K562 (cell line): ENCODE results near the gene MEOX2. TPM values are rescaled to one million over a fixed set of nuclear protein-coding genes. Genes with fewer than 3 reads are reported as not detected.

Source experiments
- ATAC-seq: fragments of 200-7000 bp; cut with Tn5 transposase; 3 replicates; pipeline ENCODE4 v1.9.1; 2020; ENCODE audit warnings: moderate library complexity
- BruUV-seq: library from RNA; stranded (reverse); fragments of 400-500 nt; replicated peaks from 2 replicates; lab custom pipeline; 2021; lab: Mats Ljungman, UMichigan
- CTCF ChIA-PET: fragments of 300-600 bp; formaldehyde crosslinking; extraction: SDS; loops from one replicate; lab custom pipeline; 2021; ENCODE audit warnings: low intra/inter-chr PET ratio; lab: Yijun Ruan, JAX
- POLR2A ChIA-PET: fragments of 300-600, 350-650 bp; sonication (Branson Sonifier 250); formaldehyde crosslinking; extraction: SDS; loops from one replicate; lab custom pipeline; 2021; ENCODE audit warnings: antibody characterized with exemption, inconsistent platforms; lab: Yijun Ruan, JAX
- DNase-seq, 4 experiments: peaks; one replicate each; pipeline versions ENCODE4 v3.0.0 to v3.0.0-alpha.2; 2011 to 2018; ENCODE audit warnings: low spot score in 3 of 4, mixed read lengths in 3 of 4; ENCODE audit errors: extremely low read depth in 1 of 4
- FAIRE-seq: peaks from 2 replicates; lab custom pipeline; 2011; peaks lifted over from hg19 to GRCh38; lab: Jason Lieb, UNC
- H2AFZ ChIP-seq: 2 replicates; pipeline ENCODE4 v1.6.0; 2011; ENCODE audit warnings: low read depth, low read length, control low read depth, inconsistent platforms
- H3K27ac ChIP-seq: fragments of 200-600 bp; 3 replicates; pipeline ENCODE4 v1.8.0; 2011; ENCODE audit warnings: low read depth, mild to moderate bottlenecking, control low read depth, inconsistent platforms, low read length, moderate library complexity, mixed read lengths; ENCODE audit errors: extremely low read depth
- H3K27me3 ChIP-seq, 2 experiments: fragments of 300-600 bp in 1 of 2; 2 replicates in 1 of 2; 3 replicates in 1 of 2; pipeline versions ENCODE4 v1.6.0 to v1.8.0; 2011; ENCODE audit warnings: inconsistent platforms in 2 of 2, low read length in 2 of 2, mild to moderate bottlenecking in 1 of 2, mixed read lengths in 1 of 2, moderate library complexity in 1 of 2; ENCODE audit not compliant: control insufficient read depth in 2 of 2, insufficient read depth in 2 of 2
- H3K36me3 ChIP-seq: fragments of 300-600 bp; 3 replicates; pipeline ENCODE4 v1.8.0; 2011; ENCODE audit warnings: mild to moderate bottlenecking, low read length, inconsistent platforms; ENCODE audit not compliant: control insufficient read depth, insufficient read depth
- H3K4me1 ChIP-seq, 2 experiments: fragments of 200-600 bp in 1 of 2; replicated peaks in 1 of 2; 2 replicates in 1 of 2; 3 replicates in 1 of 2; pipeline versions ENCODE4 v1.5.1 to v1.8.0; 2011; ENCODE audit warnings: inconsistent platforms in 2 of 2, low read length in 2 of 2, mild to moderate bottlenecking in 1 of 2, mixed read lengths in 1 of 2, moderate library complexity in 1 of 2; ENCODE audit not compliant: control insufficient read depth in 2 of 2, insufficient read depth in 2 of 2
- H3K4me2 ChIP-seq: 2 replicates; pipeline ENCODE4 v1.6.1; 2011; ENCODE audit warnings: low read length, control low read depth, inconsistent platforms, mixed read lengths; ENCODE audit not compliant: insufficient read depth
- H3K4me3 ChIP-seq: fragments of 200-600 bp; sonication (generic), shearing (Covaris generic); 2 replicates; pipeline ENCODE4 v1.5.1; 2016; ENCODE audit warnings: control low read depth, inconsistent platforms
- H3K79me2 ChIP-seq: fragments of 200-600 bp; 3 replicates; pipeline ENCODE4 v1.8.0; 2011; ENCODE audit warnings: low read length, inconsistent platforms; ENCODE audit not compliant: control insufficient read depth, insufficient read depth
- H3K9ac ChIP-seq, 2 experiments: 2 replicates each; pipeline versions ENCODE4 v1.6.0 to v1.6.1; 2011; ENCODE audit warnings: low read depth in 2 of 2, low read length in 2 of 2, control low read depth in 1 of 2, inconsistent platforms in 1 of 2, mild to moderate bottlenecking in 1 of 2, mixed read lengths in 1 of 2; ENCODE audit not compliant: insufficient read depth in 1 of 2
- H3K9me1 ChIP-seq: one replicate; pipeline ENCODE4 v1.6.0; 2011; ENCODE audit warnings: inconsistent platforms, mild to moderate bottlenecking, low read length, moderate library complexity; ENCODE audit not compliant: control insufficient read depth, insufficient read depth
- H3K9me3 ChIP-seq: replicated peaks from 2 replicates; pipeline ENCODE4 v1.5.1; 2011; ENCODE audit warnings: low read depth, low read length, inconsistent platforms; ENCODE audit not compliant: control insufficient read depth, insufficient read depth
- H4K20me1 ChIP-seq: replicated peaks from 2 replicates; pipeline ENCODE4 v1.6.1; 2011; ENCODE audit warnings: low read length, inconsistent platforms, mixed read lengths; ENCODE audit not compliant: control insufficient read depth, insufficient read depth
- ARHGAP35 ChIP-seq: fragments of 450-650 bp; IDR thresholded peaks from 2 replicates; pipeline ENCODE4 v1.6.1; 2018; ENCODE audit not compliant: partially characterized antibody
- ELF2 ChIP-seq: fragments of 250-450 bp; sonication (Bioruptor Pico); IDR thresholded peaks from 2 replicates; pipeline ENCODE4 v1.5.0; 2021; ENCODE audit warnings: mild to moderate bottlenecking
- GATAD2B ChIP-seq: fragments of 450-650 bp; IDR thresholded peaks from 2 replicates; pipeline ENCODE4 v1.6.1; 2017; ENCODE audit warnings: mild to moderate bottlenecking, borderline replicate concordance
- SETDB1 ChIP-seq: IDR thresholded peaks from one replicate; pipeline ENCODE4 v1.6.1; 2012; ENCODE audit warnings: low read length, control low read depth, inconsistent platforms
- STAT5A ChIP-seq: IDR thresholded peaks from 2 replicates; pipeline ENCODE4 v1.6.1; 2012; ENCODE audit warnings: low read length, inconsistent platforms, borderline replicate concordance
- ZBTB7A ChIP-seq: IDR thresholded peaks from 2 replicates; pipeline ENCODE4 v1.6.1; 2011; ENCODE audit warnings: low read depth, mild to moderate bottlenecking, low read length, moderate library complexity, borderline replicate concordance; ENCODE audit not compliant: control insufficient read depth
- ZNF124 ChIP-seq: sonication (generic); formaldehyde crosslinking; IDR thresholded peaks from 2 replicates; pipeline ENCODE4 v1.8.1; 2022; ENCODE audit warnings: missing genetic modification reagents
- ZNF57 ChIP-seq: fragments of 450-650 bp; formaldehyde crosslinking; IDR thresholded peaks from 2 replicates; pipeline ENCODE4 v1.4.0; 2020; ENCODE audit warnings: mild to moderate bottlenecking, moderate library complexity
- ZNF830 ChIP-seq: fragments of 250-450 bp; sonication (Bioruptor Pico); IDR thresholded peaks from 2 replicates; pipeline ENCODE4 v1.5.0; 2021; ENCODE audit warnings: mild to moderate bottlenecking
- WGBS: fragments of 100-300 bp; shearing (Covaris generic); methylation state at CpG from one replicate; pipeline ENCODE4 v1.1.6; 2016; ENCODE audit warnings: low coverage, mixed read lengths; ENCODE audit not compliant: insufficient coverage; ENCODE audit errors: missing lambda C conversion rate; 5-methylcytosine and 5-hydroxymethylcytosine counted together
- in situ Hi-C: fragments of 300-500 bp; cut with MboI; formaldehyde crosslinking; loops from 4 replicates; pipeline ENCODE4 v1.15.0; 2018; ENCODE audit warnings: inconsistent platforms, mixed read lengths
- intact Hi-C: fragments of 100-400 bp; cut with micrococcal nuclease; formaldehyde crosslinking; loops from 2 replicates; pipeline ENCODE4 v1.14.2; 2022
- polyA plus RNA-seq, 8 experiments: library from polyadenylated mRNA; depleted of rRNA in 4 of 8; stranded (reverse) in 5 of 8; unstranded in 3 of 8; fragments of >200 nt; fragmentation: Nextera tagmentation in 2 of 8; fragmentation: Illumina TruSeq in 1 of 8; extraction: Ambion mirVana in 2 of 8; extraction: Trizol in 1 of 8; gene quantifications; 2 replicates each; pipeline versions ENCODE4 v1.2.1 to v1.2.3, GENCODE V29; 2011 to 2014; ENCODE audit warnings: inconsistent platforms in 1 of 8, missing spikeins in 1 of 8
- total RNA-seq, 7 experiments: library from RNA; depleted of rRNA in 6 of 7; stranded (reverse); fragments of >200 nt in 6 of 7; fragmentation: Illumina TruSeq in 2 of 7; extraction: Trizol in 2 of 7; gene quantifications; 2 replicates each; pipeline versions ENCODE4 v1.2.1 to v1.2.3, GENCODE V29; 2011 to 2021; ENCODE audit warnings: low replicate concordance in 1 of 7
- TF ChIP-seq, protein P1 (sequence below): fragments of 250-450 bp; sonication (Bioruptor Pico); IDR thresholded peaks from 2 replicates; pipeline ENCODE4 v1.4.0; 2020; ENCODE audit warnings: mild to moderate bottlenecking, moderate library complexity
- TF ChIP-seq, protein P2 (sequence below): fragments of 450-650 bp; IDR thresholded peaks from 2 replicates; pipeline ENCODE4 v1.6.1; 2014; ENCODE audit warnings: low read depth, mild to moderate bottlenecking, moderate library complexity, borderline replicate concordance
- TF ChIP-seq, protein P3 (sequence below): fragments of 250-450 bp; sonication (Bioruptor Pico); IDR thresholded peaks from 2 replicates; pipeline ENCODE4 v1.4.0; 2020; ENCODE audit warnings: mild to moderate bottlenecking, moderate library complexity, borderline replicate concordance
- TF ChIP-seq, protein P4 (sequence below): sonication (generic); formaldehyde crosslinking; IDR thresholded peaks from 2 replicates; pipeline ENCODE4 v1.8.1; 2023; ENCODE audit warnings: missing genetic modification reagents, mild to moderate bottlenecking, borderline replicate concordance

MEOX2 gene
- total and polyA plus RNA-seq, 9 of the 15 experiments (the other 6 are each of a cell fraction or from before 2014, with no cell fraction given), result not detected

DNA sequence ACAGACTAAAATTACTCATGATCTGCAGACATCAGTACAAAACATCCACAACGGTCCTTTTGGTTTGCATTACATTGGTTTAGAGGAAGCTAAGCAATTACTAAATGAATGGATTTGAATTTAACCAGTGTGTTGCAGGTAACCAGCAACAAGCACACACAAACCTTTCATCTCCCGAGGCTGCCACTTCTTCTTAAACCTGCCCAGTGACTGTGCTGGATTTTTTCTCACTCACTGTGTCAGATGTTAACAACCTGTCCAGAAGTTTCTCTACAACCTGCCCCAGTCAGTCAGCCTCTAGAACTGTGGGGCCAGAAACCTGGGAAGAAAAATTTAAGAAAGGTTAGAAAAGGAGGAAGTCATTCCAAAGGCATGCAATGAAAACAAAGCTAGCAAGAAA lies 2.4 kb upstream of the MEOX2 start:
- no peak overlapping the region for H2AFZ ChIP-seq
- no peak overlapping the region for H3K4me3 ChIP-seq
- ATAC-seq (no peak), DNase-seq (no peak), FAIRE-seq (no peak)
- no peaks in the 10 kb centered on the region for H3K79me2 ChIP-seq
- H3K36me3 ChIP-seq, result no peaks in the 10 kb centered on the region
- WGBS, result 0% methylated on average over 2 of the region's 2 CpGs
- no peak overlapping the region for H3K9ac ChIP-seq
- H3K4me2 ChIP-seq, result no peak overlapping the region
- H3K4me1 ChIP-seq, result no peaks in the 10 kb centered on the region
- H4K20me1 ChIP-seq, result no peaks in the 10 kb centered on the region
- H3K27me3 ChIP-seq, result no peaks in the 10 kb centered on the region
- ChIA-PET CTCF (no interaction called here), POLR2A (interaction anchor here (0.7 kb wide), 1 partner anchor 10 kb away, joined by 4 read pairs; no protein-coding TSS in a partner anchor)
- H3K9me1 ChIP-seq, result no peaks in the 10 kb centered on the region
- no peaks in the 10 kb centered on the region for H3K9me3 ChIP-seq
- intact Hi-C loops, result no loop called here
- BruUV-seq, result no TSS peak
- H3K27ac ChIP-seq, result no peak overlapping the region
- in situ Hi-C loops, result no loop called here
- TF ChIP-seq ZNF57 (CRISPR knock-in tag) (no peak), ZBTB7A (no peak), SETDB1 (no peak), STAT5A (no peak), ZNF830 (no peak), GATAD2B (no peak), ARHGAP35 (no peak), ELF2 (CRISPR knock-in tag) (no peak), ZNF124 (no peak)
- TF ChIP-seq, protein P1, sequence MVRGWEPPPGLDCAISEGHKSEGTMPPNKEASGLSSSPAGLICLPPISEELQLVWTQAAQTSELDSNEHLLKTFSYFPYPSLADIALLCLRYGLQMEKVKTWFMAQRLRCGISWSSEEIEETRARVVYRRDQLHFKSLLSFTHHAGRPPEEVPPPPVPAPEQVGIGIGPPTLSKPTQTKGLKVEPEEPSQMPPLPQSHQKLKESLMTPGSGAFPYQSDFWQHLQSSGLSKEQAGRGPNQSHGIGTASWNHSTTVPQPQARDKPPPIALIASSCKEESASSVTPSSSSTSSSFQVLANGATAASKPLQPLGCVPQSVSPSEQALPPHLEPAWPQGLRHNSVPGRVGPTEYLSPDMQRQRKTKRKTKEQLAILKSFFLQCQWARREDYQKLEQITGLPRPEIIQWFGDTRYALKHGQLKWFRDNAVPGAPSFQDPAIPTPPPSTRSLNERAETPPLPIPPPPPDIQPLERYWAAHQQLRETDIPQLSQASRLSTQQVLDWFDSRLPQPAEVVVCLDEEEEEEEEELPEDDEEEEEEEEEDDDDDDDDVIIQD (CRISPR knock-in tag), result no peak
- TF ChIP-seq, protein P2, sequence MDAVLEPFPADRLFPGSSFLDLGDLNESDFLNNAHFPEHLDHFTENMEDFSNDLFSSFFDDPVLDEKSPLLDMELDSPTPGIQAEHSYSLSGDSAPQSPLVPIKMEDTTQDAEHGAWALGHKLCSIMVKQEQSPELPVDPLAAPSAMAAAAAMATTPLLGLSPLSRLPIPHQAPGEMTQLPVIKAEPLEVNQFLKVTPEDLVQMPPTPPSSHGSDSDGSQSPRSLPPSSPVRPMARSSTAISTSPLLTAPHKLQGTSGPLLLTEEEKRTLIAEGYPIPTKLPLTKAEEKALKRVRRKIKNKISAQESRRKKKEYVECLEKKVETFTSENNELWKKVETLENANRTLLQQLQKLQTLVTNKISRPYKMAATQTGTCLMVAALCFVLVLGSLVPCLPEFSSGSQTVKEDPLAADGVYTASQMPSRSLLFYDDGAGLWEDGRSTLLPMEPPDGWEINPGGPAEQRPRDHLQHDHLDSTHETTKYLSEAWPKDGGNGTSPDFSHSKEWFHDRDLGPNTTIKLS, result no peak
- TF ChIP-seq, protein P3, sequence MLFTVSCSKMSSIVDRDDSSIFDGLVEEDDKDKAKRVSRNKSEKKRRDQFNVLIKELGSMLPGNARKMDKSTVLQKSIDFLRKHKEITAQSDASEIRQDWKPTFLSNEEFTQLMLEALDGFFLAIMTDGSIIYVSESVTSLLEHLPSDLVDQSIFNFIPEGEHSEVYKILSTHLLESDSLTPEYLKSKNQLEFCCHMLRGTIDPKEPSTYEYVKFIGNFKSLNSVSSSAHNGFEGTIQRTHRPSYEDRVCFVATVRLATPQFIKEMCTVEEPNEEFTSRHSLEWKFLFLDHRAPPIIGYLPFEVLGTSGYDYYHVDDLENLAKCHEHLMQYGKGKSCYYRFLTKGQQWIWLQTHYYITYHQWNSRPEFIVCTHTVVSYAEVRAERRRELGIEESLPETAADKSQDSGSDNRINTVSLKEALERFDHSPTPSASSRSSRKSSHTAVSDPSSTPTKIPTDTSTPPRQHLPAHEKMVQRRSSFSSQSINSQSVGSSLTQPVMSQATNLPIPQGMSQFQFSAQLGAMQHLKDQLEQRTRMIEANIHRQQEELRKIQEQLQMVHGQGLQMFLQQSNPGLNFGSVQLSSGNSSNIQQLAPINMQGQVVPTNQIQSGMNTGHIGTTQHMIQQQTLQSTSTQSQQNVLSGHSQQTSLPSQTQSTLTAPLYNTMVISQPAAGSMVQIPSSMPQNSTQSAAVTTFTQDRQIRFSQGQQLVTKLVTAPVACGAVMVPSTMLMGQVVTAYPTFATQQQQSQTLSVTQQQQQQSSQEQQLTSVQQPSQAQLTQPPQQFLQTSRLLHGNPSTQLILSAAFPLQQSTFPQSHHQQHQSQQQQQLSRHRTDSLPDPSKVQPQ, result no peak
- TF ChIP-seq, protein P4, sequence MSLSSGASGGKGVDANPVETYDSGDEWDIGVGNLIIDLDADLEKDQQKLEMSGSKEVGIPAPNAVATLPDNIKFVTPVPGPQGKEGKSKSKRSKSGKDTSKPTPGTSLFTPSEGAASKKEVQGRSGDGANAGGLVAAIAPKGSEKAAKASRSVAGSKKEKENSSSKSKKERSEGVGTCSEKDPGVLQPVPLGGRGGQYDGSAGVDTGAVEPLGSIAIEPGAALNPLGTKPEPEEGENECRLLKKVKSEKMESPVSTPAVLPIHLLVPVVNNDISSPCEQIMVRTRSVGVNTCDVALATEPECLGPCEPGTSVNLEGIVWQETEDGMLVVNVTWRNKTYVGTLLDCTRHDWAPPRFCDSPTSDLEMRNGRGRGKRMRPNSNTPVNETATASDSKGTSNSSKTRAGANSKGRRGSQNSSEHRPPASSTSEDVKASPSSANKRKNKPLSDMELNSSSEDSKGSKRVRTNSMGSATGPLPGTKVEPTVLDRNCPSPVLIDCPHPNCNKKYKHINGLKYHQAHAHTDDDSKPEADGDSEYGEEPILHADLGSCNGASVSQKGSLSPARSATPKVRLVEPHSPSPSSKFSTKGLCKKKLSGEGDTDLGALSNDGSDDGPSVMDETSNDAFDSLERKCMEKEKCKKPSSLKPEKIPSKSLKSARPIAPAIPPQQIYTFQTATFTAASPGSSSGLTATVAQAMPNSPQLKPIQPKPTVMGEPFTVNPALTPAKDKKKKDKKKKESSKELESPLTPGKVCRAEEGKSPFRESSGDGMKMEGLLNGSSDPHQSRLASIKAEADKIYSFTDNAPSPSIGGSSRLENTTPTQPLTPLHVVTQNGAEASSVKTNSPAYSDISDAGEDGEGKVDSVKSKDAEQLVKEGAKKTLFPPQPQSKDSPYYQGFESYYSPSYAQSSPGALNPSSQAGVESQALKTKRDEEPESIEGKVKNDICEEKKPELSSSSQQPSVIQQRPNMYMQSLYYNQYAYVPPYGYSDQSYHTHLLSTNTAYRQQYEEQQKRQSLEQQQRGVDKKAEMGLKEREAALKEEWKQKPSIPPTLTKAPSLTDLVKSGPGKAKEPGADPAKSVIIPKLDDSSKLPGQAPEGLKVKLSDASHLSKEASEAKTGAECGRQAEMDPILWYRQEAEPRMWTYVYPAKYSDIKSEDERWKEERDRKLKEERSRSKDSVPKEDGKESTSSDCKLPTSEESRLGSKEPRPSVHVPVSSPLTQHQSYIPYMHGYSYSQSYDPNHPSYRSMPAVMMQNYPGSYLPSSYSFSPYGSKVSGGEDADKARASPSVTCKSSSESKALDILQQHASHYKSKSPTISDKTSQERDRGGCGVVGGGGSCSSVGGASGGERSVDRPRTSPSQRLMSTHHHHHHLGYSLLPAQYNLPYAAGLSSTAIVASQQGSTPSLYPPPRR, result no peak
